Stimulated activated CD4-positive, alpha-beta T cell treated with anti-CD3 and anti-CD28 coated beads, Interleukin-15, amount 100 ng/mL, for 24 hours (primary cell): Measurements from ENCODE around the gene SLMAP.

Experiments
- DNase-seq: peaks from one replicate; pipeline ENCODE4 v3.0.0-alpha.2; 2020

Gene SLMAP, protein sequence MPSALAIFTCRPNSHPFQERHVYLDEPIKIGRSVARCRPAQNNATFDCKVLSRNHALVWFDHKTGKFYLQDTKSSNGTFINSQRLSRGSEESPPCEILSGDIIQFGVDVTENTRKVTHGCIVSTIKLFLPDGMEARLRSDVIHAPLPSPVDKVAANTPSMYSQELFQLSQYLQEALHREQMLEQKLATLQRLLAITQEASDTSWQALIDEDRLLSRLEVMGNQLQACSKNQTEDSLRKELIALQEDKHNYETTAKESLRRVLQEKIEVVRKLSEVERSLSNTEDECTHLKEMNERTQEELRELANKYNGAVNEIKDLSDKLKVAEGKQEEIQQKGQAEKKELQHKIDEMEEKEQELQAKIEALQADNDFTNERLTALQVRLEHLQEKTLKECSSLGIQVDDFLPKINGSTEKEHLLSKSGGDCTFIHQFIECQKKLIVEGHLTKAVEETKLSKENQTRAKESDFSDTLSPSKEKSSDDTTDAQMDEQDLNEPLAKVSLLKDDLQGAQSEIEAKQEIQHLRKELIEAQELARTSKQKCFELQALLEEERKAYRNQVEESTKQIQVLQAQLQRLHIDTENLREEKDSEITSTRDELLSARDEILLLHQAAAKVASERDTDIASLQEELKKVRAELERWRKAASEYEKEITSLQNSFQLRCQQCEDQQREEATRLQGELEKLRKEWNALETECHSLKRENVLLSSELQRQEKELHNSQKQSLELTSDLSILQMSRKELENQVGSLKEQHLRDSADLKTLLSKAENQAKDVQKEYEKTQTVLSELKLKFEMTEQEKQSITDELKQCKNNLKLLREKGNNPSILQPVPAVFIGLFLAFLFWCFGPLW

DNA sequence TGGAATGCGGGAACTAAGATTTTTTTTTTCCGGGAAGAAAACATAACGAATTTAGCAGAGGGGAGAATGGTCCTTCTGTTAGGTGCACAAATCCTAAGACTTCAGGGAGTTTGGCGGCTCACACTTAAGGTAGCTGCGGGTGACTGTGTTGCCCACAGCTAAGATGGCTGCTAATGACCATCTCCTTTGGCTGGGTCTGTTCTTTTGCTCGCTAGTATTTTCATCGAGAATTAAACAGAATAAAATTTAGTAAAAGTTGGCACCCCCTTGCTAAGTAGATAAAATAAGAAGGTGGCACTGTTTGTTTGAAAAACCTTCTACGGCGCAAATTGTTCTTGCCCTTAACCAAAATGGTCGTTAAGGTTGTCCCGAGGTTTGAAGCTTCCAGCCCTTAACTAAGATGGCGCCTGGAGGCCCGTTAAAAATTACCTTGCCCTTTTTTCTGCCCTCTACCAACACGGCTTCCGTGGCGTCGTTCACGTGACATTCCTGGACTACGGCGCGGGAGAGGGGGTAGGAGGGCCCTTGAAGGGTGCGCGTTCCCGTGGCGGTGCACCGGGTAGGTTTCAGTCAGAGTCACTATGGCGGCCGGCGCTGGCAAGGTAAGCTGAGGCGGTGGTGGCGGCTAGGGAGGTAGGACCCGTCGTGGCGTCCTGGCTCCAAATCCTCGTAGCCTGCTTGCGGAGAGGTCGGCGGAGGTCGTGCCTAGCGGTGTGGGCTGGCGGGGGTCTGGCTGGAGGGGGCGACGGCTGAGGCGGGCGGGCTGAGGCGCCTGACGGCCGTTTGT lies at the start of gene SLMAP:
SLMAP (plus strand) TSS at position 569 of the 787 bp plus-strand sequence. CDS start 1,343 bp downstream, outside the sequence.
- DNase-seq = peak; percentile 97

DNA sequence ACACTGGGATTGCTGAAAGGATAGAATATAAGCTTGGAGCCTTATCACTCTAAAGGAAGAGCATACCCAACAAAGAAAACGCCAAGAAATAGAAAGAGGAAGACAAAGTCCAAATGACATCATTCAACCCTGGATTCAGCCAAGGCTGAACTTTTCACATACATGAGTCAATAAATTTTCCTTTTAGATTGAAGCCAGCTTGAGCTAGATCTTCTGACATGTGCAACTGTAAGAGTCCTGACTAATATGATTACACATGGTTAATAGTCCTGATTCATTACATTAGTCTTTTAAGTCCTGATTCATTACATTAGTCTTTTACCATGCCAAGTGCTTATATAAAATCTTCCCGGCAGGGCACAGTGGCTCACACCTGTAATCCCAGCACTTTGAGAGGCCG lies 49.6 kb upstream of the SLMAP start:
- no peak for DNase-seq

DNA sequence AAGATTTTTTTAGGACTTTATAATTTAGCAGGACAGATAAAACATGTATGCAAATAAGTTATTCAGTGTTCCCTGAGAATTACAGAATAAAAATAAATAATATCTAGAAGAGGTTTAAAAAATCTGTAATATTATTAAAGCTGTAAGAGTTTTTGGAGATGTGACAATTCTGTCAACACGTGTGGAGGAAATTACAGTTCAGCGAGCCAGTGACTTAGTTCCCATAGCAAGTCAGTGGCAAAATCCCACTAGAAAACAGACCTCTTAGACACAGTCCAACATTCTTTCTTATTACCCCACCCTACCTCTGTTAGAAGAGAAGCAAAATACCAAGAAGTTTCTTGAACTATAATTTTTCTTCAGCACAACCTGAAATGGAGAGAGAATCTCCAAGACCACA lies 47.1 kb upstream of the SLMAP start:
- DNase-seq = no peak

DNA sequence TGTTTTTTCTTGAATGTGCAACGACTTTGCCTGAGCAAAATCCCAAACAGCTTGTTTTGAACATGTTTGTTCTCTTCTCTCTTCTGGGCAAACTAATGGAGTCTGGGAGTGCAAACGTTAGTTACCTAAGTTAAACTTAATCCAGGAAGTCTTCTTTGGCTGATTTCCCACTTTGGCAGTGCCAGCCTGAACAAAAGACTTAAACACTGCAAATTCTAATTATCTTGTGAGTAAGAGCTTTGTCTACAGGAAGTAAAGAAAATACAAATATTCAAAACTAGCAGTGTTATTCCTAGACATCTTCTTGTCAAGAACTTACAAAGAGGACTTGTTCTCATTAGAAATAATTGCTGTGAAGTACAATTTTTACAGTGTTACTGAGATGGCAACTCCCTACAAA lies 46.5 kb upstream of the SLMAP start:
- no peak for DNase-seq

DNA sequence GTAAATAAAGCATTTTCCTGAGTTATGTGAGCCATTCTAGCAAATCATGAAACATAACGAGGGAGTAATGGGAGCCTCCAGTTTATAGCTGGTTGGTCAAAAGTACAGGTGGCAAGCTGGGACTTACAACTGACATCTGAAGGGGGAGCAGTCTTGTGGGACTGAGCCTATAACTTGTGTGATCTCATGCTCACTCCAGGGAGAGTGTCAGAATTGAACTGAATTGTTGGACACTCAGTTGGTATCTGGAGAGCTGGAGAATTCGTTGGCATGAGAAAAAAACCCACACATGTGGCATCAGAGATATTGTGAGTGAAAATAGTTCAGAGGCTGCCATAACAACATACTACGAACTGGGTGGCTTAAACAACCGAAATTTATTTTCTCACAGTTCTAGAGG lies 40.4 kb upstream of the SLMAP start:
- no peak for DNase-seq

DNA sequence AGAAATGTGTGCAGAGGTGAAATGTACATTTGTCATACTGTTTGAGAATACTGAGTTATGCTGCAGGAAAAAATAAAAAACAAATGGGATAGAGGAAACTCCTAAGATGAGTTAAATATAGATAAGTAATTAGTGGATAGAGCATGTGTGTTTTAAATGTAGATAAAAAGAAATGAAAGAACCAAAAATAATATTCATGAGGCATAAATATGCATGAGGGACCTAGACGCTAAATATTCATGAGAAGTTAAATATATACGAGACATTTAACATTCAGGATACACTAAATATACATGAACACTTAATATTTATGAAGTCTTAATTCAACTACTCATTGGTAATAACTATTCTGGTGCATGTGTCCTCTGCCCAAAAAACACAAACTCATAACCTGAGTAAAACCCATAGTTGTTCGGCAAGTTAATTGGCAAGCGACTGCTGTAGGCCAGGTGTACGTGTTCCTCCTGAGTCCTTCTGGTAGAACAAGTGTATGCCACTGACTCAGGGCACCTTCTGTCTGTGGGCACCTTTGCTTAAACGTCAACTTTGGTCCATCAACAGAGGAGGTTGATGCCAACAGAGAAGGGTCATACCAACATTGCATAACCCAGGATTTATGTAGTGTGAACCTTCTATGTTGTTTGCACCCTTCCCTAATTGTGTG lies 38.8 kb upstream of the SLMAP start:
- no peak for DNase-seq

DNA sequence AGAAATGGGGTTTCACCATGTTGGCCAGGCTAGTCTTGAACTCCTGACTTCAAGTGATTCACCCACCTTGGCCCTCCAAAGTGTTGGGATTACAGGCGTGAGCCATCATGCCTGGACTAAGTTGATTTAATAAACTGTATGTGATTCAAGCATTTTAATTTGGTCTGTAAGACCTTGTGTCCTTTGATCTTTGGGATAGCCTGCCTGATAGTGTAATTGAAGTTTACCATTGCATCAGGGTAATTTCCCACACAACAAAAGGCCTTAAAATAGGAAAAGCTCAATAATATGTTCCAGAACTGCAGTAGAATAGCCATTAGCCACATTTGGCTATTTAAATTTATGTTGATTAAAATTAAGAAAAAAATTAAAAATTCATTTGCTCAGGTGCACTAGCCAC lies 38.0 kb upstream of the SLMAP start:
- no peak for DNase-seq

DNA sequence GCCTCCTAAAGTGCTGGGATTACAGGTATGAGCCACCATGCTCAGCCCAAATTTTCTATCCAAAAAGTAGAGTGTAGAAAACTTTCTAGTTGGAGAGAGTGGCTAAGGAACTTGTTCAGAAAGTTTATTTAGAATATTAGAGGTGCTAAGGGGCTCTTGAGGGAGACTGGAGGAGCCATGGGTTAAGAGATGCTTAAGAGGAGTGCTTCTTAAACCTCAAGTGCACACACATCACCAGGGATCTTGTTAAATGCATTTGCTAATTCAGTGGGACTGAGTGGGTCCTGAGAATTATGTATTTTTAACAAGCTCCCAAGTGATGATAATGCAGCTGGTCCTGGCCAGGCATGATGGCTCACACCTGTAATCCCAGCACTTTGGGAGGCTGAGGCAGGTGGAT lies 29.7 kb upstream of the SLMAP start:
- no peak for DNase-seq

DNA sequence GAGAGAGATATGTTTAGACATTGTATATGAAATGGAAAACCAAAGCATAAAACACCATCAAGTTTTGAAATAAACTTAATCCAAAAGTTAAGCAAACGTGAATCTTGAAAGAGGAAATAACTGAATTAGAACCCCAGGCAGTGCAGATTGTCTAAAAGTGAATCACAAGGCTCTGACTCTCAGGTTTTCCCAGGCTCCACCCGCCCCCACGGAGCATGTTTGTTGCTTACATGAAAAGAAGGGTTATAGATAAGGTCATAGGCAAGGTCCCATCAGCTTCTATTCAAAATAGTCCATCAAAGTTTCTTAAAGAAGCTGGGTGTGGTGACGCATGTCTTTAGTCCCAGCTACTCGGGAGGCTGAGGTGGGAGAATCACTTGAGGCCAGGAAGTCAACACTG lies 29.0 kb upstream of the SLMAP start:
- DNase-seq = no peak

DNA sequence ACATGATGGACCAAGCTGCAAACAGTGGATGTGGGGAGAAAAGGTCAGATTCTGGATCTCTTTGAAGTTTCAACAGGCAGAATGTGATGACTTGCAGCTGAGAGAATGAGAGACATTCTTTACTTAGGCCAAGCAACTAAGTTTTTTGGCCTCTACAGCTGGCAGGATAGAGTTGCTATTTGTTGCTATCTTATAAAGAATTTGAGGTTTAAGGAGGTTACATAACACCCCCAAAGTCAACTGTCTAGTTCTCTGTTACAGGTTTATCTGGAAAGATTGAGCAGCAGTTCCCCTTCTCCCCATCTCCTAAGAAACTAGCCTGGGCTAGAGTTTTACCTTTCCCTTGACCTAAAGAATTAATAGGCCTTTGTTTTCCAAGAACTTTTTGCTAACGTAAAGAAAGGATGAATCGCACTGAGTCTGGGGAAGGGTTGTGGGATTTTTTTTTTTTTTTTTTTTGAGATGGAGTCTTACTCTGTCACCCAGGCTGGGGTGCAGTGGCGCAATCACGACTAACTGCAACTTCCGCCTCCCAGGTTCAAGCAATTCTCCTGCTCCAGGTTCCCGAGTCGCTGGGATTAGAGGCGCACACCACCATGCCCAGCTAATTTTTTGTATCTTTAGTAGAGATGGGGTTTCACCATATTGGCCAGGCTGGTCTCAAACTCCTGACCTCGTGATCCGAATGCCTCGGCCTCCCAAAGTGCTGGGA lies 26.6 kb upstream of the SLMAP start:
- DNase-seq = no peak

DNA sequence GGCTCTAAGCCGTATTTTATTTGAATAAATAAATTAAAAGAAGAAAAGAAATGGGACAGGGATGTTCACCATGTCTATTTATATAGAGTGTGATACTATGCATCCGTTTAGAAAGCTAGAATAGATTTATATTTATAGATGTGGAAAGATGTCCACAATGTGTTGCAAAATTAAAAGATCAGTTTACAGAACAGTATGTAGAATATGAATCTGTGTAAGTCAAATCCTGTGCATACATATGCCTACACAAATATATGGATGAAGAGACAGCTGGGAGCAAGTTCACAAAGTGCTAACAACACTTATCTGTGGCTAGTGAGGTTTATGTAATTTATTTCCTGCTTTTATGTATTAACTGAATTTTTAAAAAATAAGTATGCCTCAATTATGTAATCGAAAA lies 25.4 kb upstream of the SLMAP start:
- no peak for DNase-seq

DNA sequence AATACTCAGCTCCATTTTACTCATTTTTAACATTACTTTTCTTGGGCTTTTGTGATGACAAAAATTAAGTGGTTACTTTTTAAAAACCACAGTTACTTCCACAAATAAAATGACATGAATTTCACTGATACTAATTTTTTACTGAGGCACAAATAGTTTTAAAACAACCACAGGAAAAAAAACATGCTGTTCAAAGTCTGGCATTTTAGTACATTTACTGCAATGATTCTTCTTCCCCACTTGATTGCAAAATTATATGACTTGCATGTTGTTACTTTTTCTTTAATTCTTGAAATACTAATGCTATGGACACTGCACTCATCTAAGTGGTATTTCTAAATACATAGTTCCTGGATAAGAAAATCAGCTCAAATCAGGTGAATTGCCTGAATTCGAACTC lies 24.8 kb upstream of the SLMAP start:
- no peak for DNase-seq

DNA sequence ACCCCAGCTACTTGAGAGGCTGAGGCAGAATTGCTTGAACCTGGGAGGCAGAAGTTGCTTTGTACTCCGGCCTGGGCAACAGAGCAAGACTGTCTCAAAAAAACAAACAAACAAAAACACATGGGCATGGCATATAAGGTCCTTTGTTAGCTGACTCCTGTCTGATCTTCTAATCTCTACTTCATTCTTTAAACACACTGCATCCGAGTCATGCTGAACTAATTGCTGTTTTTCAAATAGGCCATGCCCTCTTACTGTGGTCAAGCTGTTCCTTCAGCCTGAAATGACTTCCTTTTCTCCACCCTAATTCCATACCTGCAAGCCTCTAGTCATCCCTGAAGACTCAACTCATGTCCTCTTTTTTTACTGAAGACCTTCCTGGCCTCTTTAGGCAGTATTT lies 22.3 kb upstream of the SLMAP start:
- DNase-seq = no peak

DNA sequence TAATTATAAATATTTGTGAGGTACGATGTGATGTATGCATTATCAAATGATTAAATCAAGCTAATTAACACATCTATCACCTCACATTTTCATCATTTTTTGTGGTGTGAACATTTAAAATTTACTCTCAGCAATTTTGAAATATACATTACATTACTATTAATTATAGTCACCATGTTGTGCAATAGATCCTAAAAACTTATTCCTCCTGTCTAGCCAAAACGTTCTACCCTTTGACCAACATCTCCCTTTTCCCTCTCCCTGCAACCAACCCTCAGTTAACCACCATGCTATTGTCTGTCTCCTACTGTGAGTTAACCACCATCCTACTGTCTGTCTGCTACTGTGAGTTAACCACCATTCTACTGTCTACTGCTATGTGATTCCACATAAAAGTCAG lies 20.7 kb upstream of the SLMAP start:
- DNase-seq = no peak

DNA sequence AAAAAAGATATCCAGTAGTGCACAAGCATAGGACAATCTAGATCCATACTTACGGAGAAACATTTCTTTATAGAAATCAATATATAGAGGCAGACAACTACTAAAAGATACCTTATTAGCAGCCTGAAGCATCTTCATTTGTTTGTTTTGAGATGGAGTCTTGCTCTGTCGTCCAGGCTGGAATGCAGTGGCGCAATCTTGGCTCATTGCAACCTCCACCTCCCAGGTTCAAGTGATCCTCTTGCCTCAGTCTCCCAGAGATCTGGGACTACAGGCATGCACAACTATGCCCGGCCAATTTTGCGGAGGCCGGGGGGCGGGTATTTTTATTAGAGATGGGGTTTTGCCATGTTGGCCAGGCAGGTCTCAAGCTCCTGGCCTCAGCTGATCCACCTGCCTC lies 18.3 kb upstream of the SLMAP start:
- no peak for DNase-seq

DNA sequence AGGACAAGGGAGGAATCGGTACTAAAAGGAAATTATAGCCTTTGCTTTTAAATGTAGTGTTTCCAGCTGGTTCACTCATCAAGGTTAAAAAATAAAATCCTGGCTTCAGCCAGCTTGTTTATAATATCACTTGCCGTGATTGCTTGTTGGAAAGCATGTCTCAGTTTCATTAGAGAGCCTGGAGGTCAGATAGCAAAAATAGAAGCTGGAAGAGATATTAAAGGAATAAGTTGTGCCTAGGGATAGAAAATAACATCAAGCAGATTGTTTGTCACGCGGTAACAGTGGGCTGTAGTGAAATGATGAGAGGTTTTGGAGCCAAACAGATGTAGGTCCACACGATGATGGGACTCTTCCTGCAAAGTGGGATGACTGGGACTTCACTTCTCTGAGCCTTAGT lies 17.7 kb upstream of the SLMAP start:
- DNase-seq = no peak

DNA sequence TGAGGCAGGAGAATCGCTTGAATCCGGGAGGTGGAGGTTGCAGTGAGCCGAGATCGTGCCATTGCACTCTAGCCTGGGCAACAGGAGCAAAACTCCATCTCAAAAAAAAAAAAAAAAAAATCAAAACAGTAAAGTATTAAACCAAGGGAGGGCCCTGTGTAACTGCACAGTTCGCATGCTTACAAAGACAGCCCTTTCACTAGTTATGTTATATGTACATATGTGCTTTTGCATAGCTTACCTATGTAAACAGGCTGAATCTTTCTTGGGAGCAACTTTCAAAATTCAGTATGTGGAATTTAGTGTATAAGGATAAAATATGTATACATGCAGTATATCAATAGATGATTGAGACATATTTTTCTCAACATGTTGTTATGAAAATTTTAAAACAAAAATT lies 16.1 kb upstream of the SLMAP start:
- no peak for DNase-seq

DNA sequence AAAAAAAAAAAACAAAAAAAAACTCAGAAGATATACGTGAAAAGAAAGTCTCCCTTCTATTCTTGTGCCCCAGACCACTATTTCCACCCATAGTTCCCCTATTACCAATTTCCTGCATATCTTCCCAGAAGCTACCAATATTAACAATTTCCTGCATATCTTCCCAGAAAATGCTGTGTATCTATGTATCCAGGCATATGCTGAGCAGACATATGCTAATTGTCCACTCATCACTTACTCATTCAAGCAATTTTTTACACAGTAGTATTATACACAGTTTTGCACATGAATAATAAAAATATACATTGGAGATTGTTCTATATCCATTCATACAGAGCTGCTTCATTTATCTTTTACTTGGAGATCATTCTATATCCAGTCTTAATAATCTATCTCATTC lies 12.6 kb upstream of the SLMAP start:
- no peak for DNase-seq

DNA sequence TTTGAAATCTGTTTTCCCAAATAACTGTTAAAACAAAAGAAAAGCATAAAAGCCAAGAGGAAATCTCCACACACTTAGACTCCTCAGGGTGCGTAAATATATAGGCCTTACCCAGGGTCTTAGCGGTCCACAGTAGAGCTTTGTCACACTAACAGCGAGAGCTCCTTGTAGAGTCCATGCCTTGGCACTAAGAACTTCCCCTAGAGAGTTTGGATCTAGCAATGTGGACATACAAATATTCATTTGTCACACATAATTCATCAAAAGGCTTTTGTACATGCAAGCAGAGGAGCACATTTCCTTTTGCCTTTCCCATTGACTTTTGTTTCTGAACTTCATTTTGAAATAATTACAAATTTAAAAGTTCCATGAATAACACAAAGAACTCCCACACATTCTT lies 11.0 kb upstream of the SLMAP start:
- DNase-seq = no peak

DNA sequence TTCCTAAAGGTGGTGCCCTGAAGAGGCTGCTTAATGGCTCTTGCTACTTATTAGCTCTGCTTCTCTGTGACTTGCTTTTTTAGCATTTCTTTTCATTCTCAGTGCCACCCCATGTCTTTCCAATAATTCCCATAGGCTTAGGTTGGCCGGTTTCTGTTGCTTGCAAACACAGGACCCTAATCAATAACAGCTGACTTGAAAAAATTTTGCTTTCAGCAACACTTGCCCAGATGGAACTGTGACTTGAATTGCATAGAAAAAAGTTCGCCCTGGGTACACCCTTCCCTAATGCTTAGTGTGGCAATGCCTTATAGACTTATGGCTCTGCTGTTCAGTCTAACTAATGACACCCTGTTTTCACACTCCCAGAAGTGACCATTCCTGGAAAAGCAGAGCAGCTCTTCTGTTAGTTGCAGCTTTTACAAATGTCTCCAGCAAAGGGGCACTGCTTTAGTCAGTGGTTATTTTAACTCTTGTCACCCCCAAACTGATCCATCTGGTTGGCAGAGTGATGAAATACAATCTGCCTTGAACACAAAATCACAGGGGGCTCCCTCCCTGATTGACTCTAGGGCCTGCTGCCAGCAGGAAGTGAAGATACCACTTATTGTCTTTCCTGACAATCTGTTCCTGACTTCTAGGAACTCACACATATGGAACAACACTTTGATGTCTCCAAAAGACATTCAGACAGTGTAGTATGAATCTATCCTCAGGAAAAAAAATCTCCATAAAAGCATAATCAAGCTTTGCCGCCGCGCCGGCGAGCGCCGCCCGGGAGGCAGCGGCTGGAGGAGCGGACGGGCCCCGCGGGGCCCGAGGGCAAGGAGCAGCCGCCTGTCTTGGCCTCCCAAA lies 9.7 kb upstream of the SLMAP start:
- no peak for DNase-seq

DNA sequence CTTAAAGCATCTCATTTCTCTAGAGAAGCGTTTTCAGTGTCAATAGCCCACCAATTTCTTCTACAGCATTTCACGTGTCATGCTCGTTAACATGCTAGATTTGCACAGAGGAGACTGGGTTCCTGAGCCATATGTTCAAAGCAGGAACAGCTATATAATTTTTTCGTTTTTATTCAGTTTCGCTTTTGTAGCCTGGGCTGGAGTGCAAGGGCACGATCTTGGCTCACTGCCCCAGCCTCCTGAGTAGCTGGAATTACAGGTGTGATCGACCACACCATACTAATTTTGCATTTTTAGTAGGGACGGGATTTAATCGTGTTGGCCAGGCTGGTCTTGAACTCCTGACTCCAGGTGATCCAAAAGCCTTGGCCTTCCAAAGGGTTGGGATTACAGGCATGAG lies 6.6 kb upstream of the SLMAP start:
- no peak for DNase-seq
